Vagina (tissue), 2 donors: ENCODE measurements around the gene GRAPL.
"Not testable (repeated sequence)": the region's sequence is repeated elsewhere in the genome, so short reads cannot be mapped to it uniquely, and the experiment has no call there.

Experiments used
- POLR2A ChIP-seq, 2 donors: fragments of 450-650 bp; IDR thresholded peaks; one replicate each; pipeline ENCODE4 v1.6.1; 2017; ENCODE audit warnings: antibody characterized with exemption in 2 of 2, mild to moderate bottlenecking in 2 of 2, moderate library complexity in 2 of 2
- POLR2AphosphoS5 ChIP-seq, 2 donors: sonication (generic); formaldehyde crosslinking; IDR thresholded peaks; one replicate each; pipeline ENCODE4 v1.9.0; 2017; ENCODE audit warnings: antibody characterized with exemption in 2 of 2, mild to moderate bottlenecking in 2 of 2, low read depth in 1 of 2; ENCODE audit not compliant: insufficient read depth in 1 of 2
- TF ChIP-seq, protein P1 (sequence below), 3 experiments: fragments of 450-650 bp in 2 of 3; fragments of 200-600 bp in 1 of 3; sonication (generic) in 1 of 3; IDR thresholded peaks; one replicate each; pipeline ENCODE4 v1.5.1; 2017 to 2019; ENCODE audit warnings: antibody characterized with exemption in 3 of 3, mild to moderate bottlenecking in 2 of 3, moderate library complexity in 2 of 3

DNA sequence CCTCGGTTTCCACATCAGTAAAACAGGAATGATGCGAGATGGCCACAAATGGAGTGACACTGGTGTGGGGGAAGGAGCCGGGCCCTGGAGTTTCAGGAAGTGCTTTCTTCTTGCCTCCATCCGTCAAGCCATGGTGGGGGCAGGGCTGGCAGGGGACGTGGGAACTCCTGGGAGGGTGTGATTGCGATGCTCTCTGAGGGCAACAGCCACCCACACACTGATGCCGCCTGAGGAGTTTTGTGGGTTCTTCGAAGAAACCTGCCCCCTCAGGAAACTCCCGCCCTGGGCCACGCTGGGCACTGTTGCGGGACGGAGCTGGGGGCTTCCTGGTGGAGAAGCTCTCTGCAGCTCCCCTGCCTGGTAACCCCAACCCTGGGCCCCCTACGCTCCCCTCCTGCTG is 8.0 kb downstream of the GRAPL start:
- TF ChIP-seq, protein P1, sequence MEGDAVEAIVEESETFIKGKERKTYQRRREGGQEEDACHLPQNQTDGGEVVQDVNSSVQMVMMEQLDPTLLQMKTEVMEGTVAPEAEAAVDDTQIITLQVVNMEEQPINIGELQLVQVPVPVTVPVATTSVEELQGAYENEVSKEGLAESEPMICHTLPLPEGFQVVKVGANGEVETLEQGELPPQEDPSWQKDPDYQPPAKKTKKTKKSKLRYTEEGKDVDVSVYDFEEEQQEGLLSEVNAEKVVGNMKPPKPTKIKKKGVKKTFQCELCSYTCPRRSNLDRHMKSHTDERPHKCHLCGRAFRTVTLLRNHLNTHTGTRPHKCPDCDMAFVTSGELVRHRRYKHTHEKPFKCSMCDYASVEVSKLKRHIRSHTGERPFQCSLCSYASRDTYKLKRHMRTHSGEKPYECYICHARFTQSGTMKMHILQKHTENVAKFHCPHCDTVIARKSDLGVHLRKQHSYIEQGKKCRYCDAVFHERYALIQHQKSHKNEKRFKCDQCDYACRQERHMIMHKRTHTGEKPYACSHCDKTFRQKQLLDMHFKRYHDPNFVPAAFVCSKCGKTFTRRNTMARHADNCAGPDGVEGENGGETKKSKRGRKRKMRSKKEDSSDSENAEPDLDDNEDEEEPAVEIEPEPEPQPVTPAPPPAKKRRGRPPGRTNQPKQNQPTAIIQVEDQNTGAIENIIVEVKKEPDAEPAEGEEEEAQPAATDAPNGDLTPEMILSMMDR (IDR thresholded peaks at IDR 0.05), result not testable (repeated sequence)
- not testable (repeated sequence) for TF ChIP-seq POLR2AphosphoS5 (IDR thresholded peaks at IDR 0.05; ENCODE audit: insufficient read depth in 1 of 2, low read depth in 1 of 2); POLR2A (IDR thresholded peaks at IDR 0.05)
